ENCODE results near the gene RCBTB2.

GRCh38 chr13:48580896-48581295, 48.0 kb upstream of the RCBTB2 start:
- TF ChIP-seq, protein P1, sequence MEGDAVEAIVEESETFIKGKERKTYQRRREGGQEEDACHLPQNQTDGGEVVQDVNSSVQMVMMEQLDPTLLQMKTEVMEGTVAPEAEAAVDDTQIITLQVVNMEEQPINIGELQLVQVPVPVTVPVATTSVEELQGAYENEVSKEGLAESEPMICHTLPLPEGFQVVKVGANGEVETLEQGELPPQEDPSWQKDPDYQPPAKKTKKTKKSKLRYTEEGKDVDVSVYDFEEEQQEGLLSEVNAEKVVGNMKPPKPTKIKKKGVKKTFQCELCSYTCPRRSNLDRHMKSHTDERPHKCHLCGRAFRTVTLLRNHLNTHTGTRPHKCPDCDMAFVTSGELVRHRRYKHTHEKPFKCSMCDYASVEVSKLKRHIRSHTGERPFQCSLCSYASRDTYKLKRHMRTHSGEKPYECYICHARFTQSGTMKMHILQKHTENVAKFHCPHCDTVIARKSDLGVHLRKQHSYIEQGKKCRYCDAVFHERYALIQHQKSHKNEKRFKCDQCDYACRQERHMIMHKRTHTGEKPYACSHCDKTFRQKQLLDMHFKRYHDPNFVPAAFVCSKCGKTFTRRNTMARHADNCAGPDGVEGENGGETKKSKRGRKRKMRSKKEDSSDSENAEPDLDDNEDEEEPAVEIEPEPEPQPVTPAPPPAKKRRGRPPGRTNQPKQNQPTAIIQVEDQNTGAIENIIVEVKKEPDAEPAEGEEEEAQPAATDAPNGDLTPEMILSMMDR (IDR thresholded peaks at IDR 0.05) = no peak
- TF ChIP-seq POLR2A (IDR thresholded peaks at IDR 0.05) = no peak
- TF ChIP-seq EP300 (IDR thresholded peaks at IDR 0.05) = no peak

Data from ovary (tissue), 3 donors.